HG03066 (cell line): ENCODE measurements around the gene MED8.
"Not testable (repeated sequence)": the region's sequence is repeated elsewhere in the genome, so short reads cannot be mapped to it uniquely, and the experiment has no call there.

Source experiments
- ATAC-seq: cut with Tn5 transposase; IDR thresholded peaks from one replicate; pipeline ENCODE4 v1.9.1; 2021; ENCODE audit warnings: low read depth; ENCODE audit not compliant: unreplicated experiment

Gene MED8

DNA sequence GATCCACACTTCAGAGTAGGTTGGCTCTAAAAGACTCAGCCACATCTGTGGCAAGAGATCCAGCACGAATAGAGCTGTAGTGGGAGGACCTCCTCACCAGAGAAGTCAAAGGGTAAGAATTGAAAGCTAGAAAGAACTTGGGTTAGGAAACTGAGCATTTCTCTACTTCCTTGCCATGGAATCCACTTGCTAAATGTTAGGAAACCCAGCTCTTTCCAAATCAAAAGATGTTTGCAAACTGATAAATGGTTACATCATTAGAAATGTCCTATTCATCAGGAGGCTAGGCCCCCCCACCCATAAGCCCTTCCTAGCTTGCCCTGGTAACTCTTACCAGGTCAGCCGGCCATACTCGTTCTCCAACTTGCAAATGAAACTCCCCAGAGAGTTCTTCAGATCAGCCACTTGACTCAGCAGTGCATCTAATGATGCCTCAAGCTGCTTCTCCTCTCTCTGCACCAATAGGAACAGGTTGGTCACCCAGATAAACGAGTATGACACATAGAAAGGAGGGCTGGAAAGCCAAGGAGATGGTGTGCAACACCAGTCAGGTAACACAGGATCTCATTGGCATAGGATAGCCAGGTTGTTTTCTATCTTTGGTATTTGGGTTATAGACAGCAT, 1.5 kb downstream of the MED8 start:
- no peak for ATAC-seq

DNA sequence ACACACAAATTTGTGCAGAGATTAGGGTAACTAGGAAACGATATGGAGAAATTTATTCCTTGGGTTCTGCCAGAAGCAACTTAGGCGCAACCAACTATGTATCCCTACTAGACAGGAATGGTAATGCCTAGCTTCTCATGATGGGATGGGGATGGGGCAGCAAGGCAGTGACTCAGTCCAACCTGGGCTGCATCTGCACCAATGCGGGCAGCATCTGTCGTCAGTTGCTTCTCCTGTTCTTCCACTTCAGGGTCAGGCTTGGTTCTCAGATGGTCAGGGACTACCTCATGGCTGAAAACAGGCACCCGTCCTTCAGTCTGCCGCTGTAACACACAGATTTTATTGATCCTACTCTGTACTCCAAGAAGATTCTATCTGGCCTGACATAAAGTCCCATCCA, 2.9 kb downstream of the MED8 start:
- ATAC-seq, result no peak

DNA sequence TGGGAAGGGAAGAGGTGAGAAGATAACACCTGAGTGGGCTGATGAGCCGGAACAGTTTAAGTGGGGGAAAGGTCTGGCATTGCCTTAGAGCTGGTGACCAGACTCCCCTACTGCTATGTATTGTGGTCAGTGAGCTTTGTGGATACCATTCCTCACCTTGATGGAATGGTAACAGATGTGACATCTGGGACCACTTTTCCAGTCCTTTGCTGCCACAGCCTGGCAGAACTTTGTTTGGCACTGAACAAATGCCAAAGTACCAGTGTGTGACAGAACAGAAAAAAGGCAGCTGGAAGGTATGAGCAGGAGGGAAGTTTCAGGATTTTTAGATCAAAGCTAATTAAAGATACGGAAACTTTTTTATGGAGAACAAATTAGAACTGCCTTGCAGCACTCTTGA, 6.2 kb downstream of the MED8 start:
- no peak for ATAC-seq

DNA sequence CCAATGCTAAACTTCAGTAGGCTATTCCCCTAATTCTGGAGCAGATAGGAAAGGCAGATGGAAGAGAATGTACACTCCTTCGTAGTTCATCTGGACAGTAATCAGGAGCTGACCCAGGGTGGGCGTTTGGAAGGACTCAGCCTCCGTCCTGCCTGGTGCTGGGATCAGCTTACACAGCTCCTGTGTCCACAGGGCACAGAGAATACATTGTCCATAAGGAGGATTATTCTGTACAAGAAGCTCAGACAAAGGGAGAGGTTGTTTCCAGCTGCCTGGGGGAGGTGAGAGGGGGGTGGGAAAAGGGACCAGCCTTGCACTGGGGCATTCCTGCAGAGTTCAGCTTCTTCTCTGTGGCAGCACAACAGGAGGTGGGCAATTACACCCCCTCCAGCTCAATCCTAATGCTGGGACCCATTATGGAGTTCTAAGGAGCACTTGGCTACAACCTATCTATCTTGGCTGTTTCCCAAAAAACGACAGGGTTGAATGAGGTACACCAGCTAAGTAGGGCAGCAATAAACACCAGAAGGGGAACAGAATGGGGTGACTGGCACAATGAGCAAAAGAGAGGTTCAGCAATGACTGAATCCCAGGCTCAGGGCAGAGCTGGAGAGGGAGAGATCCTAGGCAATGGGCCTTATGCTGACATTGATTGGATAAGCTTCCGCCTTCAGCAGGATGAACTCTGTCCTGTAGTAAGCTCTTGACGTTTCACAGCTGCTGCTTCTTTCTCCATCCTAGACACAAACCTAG, 7.4 kb downstream of the MED8 start:
- ATAC-seq, result no peak

DNA sequence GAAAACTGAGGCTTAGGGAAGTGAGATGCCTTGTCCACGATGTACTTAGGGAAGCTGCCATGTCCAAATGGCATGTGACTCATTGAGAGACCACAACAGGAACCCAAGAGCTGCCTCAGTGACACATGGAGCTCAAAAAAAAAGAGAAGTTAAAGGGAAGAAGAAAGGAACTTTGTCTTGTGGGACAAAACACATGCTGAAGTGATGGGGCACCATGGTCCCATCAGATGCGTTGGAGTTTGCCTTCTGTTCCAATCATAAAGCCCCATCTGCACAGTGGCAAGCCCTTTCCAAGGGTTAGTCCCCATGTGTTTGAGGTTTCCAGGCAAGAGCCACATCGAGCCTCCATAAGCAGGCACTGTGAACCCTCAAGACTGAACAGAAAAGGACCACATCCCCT, 8.0 kb downstream of the MED8 start:
- ATAC-seq, result no peak

DNA sequence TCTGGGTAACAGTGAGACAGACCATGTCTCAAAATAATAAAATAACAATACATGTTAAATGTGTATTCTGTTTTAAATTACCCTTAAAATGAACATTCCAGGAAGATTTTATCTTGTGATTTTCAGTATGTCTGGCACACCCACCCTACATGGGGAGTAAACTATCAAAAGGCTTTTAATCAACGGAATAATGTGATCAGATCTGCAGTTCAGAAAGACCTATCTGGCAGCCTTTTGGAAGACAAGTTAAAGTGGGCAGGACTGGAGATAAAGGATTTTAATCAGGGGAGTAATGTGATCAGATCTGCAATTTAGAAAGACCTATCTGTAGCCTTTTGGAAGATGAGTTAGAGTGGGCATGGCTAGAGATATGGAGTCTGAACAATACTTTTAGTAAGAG, 10.1 kb downstream of the MED8 start:
- no peak for ATAC-seq

DNA sequence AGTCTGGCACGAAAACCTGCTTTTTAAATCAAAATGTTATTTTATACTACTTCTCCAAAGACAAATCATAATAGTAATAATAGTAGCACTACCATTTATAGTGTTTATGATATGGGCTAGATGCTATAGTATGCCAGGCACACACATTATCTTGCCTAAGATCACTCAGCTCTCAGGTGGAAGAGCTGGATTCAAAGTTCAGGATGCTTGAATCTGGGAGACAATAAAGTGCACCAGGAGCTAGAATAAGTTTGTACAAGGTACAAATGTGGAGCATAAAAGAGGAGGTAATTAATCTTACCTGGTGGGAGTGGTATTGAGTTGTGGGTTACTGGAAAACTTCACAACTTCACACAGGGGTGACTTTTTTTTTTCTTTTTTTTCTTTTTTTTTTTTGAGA, 11.8 kb downstream of the MED8 start:
- no peak for ATAC-seq

DNA sequence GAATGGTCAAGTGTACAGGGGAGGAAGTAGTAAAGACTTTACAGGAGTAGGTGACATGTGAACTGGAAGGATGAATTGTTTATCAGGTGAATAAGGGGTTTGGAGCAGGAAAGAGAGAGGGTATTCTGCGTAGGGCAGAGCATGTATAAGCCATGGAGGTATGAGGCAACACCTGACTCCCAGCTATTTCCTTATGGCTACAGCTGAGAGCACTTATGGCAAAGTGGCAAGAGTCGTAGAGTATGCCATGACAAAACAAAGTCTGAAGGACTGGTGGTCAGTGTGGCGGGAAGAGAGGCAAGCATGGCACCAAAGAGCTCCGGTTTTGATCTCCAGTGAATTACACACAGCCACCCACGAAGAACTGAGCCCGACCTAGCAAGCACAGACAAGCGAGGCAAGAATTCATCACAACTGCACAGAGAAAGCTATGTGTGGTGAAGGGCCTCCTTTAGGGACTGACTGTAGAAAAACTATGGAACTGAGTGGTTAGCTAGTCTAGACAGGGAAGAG, 12.8 kb downstream of the MED8 start:
- ATAC-seq, result no peak

DNA sequence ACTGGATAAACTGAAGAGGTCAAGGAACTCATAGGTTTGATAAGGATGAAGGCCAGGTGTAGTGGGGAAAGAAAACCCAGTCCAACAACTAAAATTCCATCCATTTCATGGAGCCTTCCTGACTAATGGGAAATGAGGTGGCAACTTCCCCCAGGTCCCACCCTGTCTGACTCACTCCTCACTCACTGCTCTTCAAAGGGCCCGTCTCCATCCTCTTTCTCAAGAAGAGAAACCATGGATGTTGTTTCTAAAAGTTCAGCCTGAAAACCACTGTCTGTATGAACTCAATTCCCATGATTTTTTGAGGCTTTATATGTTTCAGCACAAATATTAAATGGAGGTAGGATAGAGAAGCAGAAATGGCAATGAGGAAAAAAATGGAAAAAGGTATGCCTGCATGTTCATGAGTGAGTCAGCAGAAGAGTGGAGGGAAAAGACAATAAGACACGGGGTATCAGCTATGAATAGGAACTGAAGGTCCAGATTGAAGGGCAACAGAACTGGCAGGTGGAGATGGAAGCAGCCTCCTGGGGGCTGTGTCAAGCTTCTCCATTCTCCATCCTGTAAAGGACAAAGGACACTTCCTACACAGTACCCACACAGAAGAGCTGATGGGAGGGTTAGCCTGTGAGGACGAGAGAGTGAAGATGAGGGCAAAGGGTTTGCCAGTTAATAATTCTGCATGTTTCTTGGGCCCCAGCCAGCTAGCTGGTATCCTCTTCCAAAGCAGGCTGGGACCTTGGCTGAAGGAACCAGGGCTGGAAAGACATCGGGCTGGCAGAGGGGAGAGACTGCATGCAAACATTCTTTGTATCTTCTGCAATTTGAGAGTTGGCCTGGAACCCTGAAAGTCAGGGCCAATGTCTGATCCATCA, 16.3 kb downstream of the MED8 start:
- no peak for ATAC-seq

DNA sequence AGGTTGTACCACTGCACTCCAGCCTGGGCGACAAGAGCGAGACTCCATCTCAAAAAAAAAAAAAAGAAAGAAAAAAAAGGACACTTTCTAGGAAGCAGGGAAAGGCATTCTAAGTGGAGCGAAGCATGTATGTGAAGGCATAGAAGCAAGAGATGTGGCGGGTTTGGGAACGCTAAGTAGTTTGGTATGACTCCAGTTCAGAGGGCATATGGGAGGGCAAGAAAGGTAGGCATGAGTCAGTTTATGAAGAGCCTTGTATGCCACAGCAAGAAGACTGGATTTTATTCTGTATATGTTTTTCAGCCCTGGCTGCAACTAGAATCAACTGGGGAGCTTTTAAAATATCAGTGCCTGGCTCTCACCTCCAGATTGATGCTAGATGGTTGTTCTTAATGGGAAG, 17.4 kb downstream of the MED8 start:
- no peak for ATAC-seq

DNA sequence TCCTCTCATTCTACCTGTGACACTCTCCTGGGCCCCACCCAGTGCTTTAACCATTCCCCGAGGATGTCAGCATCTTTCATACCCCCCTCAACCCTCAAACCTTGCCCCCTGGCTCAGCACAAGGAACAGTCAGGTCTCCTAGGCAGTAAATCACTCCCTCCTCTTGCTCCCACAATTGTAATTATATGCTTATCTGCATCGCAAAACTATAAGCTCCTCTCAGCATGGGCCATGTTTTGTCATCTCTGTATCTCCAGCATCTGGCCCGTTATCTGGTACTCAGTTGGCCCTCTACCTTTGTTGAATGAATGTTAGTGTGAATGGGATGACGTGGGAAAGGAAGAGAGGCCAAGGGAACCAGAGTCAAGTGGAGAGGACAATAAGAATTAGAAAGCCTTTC, 19.0 kb downstream of the MED8 start:
- no peak for ATAC-seq

DNA sequence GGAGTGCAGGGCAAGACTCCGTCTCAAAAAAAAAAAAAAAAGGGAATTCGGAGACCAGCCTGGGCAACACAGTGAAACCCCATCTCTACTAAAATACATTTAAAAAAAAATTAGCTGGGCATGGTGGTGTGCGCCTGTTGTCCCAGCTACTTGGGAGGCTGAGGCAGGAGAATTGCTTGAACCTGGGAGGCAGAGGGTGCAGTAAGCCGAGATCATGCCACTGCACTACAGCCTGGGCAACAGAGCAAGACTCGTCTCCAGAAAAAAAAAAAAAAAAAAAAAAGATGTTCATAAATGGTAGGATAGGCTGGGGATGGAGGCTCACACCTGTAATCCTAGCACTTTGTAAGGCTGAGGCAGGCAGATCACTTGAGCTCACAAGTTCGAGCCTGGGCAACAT, 19.8 kb downstream of the MED8 start:
- not testable (repeated sequence) for ATAC-seq

DNA sequence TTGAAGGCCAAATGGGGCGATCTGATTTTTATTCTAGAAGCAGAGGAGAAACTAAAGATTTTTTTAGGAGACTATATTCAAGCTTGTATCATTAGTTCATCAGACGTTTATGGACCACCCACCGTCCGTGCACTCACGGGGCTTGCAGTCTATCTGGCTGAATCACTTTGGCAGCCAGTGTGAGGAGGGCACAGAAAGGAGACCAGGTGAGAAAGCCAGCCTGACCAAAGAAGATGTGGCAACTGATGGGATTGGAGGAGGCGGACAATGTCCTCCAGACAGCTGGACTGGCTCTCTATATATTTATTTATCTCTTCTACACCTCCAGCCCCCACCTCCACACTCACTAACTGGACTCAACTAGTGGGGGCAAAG, 21.0 kb downstream of the MED8 start:
- ATAC-seq, result no peak

DNA sequence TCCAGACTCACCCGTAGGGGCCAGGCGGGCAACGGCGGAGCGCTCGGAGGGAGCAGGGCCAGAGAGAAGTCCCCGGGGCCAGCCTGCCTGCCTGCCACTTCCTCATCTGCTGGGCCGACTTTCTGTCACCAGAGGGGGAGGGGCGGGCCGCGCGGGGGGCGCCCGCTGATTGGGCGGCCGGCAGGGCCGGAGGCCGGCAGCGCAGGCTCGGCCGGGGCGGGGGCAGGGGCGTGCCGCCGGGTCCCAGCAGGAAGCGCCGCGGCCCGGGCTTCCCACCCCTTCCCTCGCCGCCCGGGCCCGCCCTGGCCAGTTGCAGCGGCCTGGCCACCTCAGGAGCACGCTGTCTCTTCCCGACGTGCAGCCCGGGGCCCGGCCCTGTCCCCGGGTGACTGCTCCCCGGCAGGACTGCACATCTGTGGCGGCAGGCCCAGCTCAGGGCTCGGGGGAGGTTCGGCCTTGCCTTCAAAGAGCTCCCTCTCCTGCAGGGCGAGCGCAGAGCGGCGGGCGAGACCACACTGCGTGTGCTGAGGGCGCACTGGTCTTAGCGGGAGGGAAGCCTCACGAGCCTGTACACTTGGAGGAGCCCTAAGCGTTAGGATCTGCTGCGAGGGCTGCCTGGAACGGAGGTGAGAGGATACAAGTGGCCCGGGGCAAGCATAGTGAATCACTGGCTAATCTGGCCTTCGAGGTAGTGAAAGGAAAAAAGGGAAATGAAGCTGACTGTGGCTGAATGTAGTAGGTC, 21.5 kb downstream of the MED8 start, which contains the start of gene ELOVL1:
Gene ELOVL1 (minus strand): TSS at position 108 of the 742 bp plus-strand sequence. CDS start 2,402 bp downstream, outside the sequence.
- peak; percentile 66 for ATAC-seq

DNA sequence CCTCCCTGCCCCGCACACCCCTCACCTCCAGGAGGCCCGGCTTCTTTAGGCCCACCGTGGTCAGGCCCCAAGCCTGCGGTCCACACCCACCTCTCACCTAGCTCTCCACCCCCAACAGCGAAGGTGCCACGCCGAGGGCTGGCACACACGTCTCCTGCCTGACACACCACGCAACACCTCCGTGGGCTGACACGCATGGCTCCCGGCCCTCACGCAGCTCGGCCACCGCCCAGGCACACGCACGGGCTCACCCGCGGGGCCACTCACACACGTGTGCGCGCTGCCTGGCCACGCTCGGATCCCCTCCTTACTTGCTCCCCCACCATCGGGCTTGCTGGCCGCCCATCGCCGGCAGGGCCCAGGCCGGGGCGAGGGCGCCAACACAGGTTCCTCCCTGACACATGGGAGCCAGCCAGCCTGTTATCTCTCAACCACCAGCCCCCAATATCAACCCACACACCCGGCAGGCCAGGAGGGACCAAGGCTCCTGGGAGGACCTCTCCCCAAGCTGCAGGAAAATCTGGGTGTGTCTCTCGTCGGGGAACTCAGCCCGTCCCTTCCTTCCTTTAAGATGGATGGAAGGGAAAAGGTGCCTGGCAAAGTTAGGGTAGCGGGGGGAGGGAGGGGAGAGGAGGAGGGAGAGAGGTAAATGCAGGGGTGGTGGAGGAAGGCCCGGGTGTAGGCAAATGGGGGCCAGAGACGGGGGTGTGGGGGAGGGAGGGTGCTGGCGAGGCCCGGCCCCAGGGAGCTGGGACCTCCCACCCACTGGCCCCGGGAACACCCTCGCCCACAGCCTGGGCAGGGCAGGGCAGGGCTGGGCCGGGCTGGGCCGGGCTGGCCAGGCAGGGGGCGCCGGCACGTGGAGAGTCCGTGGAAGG, 22.3 kb downstream of the MED8 start:
- peak; percentile 38 for ATAC-seq

DNA sequence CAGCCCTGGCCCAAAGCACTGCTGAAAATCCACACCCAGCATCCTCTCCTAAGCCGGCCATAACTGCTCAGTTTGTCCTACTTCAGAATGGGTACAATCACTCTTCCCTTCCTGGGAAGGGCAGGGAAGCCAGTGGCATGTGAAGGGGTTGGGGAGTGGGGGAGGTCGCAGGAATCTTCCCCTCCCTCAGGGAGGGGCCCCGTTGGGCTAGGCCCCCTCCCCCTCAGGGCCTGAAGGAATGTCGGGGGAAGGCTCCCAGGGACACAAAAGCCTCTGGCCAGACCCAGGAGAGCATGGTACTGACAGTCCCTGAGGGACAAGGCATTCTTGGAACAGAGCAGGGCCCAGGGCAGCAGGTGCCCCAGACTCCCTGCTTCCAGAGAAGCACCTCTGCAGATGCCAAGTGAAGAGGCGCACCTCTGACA, 23.0 kb downstream of the MED8 start:
- no peak for ATAC-seq

DNA sequence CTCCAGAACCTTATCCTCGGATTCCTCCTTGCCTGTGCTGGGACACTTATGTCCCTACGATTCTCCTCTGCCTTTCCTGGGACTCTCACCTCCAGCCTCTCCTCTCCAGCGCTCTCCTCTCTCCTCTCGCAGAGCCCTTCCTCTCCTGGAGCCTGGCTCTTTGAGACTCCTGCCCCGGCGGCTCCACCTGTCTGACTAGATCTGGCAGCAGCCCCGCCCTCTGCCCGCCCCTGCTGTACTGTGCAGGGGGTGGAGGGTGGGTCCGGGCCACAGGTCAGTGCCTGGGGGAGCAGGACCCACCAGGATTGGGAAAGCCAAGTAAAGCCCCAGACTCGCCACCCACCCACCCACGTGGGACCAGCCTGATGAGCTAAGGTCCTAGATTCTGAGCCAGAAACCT, 23.4 kb downstream of the MED8 start:
- ATAC-seq, result no peak

DNA sequence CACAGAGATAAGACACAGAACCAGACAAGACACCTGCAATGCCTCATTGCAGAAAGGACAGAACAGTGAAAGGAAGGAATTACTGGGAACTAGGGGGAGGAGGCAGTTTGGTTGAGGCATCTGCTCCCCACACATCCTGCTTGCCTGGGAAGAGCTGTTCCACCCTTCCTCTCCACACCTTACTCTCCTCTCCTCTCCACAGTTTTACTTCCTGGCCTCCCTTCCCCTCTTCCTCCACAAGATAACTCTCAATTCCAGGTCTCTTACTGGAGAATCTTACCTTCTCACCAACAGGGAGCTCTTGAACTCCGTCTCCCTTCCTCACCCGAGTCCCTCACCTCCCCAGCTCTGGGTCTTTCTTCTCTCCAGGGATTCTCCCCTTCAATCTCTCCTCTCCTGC, 23.9 kb downstream of the MED8 start:
- no peak for ATAC-seq

DNA sequence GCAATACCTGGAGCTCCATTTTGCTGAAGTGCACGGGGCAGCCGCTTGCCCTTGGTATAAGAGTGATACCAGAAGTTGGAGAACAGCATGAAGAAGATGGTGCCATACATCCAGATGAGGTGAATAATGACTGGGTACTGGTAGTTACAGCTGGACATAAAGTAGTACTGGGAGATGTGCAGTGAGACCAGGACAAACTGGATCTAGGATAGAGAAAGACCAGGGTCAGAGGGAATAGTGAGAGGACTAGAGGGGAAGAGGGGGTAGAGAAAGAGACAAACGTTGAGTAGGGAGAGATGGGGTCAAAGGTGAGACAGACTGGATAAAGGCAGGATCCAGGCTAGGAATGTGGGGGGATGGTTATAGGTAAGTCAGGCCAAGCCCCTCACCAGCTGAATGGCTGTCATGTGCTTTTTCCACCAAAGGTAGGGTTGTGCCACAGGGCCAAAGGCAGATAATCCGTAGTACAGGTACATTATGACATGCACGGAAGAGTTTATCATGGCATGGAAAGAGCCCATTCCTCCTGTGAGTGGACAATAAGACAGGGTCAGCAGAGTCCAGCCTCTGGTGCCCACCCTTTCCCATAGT, 25.6 kb downstream of the MED8 start:
- no peak for ATAC-seq
